SK-N-MC (cell line): ENCODE data around the gene PCP4L1.

Experiments
- EZH2 ChIP-seq: fragments of 200-600 bp; sonication (generic); IDR thresholded peaks from one replicate; pipeline ENCODE4 v1.6.1; 2017; ENCODE audit warnings: antibody characterized with exemption
- FOXP2 ChIP-seq: optimal IDR thresholded peaks from 2 replicates; pipeline ENCODE3; 2011; ENCODE audit warnings: mild to moderate bottlenecking, moderate library complexity; ENCODE audit not compliant: insufficient read depth; ENCODE audit errors: extremely low read length, control extremely low read depth
- POLR2AphosphoS5 ChIP-seq: IDR thresholded peaks from 2 replicates; pipeline ENCODE4 v1.6.1; 2012; ENCODE audit warnings: mild to moderate bottlenecking, low read depth, low read length, borderline replicate concordance

GRCh38 chr1:161267321-161267720 lies 8.8 kb downstream of the PCP4L1 start:
- TF ChIP-seq POLR2AphosphoS5, result no peak
- TF ChIP-seq FOXP2, result no peak
- no peak for TF ChIP-seq EZH2
